Measurements from ENCODE around the gene HMOX2.

Gene HMOX2

GRCh38 chr16:4548124-4548523 lies 71.9 kb downstream of the HMOX2 start:
- Histone ChIP-seq H3K9me3 (ENCODE audit: control insufficient read depth, low read length) (no peaks in the 10 kb centered on the region), H3K9ac (ENCODE audit: low read length) (no peak overlapping the region), H3K4me3 (ENCODE audit: low read length) (no peak overlapping the region), H3K4me1 (ENCODE audit: control insufficient read depth, insufficient read depth, low read length) (no peaks in the 10 kb centered on the region), H3K36me3 (ENCODE audit: control insufficient read depth, insufficient read depth, low read length, severe bottlenecking) (no peaks in the 10 kb centered on the region), H3K27me3 (replicated peaks; ENCODE audit: control insufficient read depth, insufficient read depth, low read length) (peaks cover 10% of the 10 kb centered on the region)
- no peak for DNase-seq (ENCODE audit: low read depth)

- DNase-seq (ENCODE audit: low read depth), result no peak
- peaks cover 22% of the 10 kb centered on the region for H3K27me3 ChIP-seq (replicated peaks; ENCODE audit: control insufficient read depth, insufficient read depth, low read length)
- H3K4me1 ChIP-seq (ENCODE audit: control insufficient read depth, insufficient read depth, low read length), result no peaks in the 10 kb centered on the region
- H3K4me3 ChIP-seq (ENCODE audit: low read length), result no peak overlapping the region
- no peak overlapping the region for H3K9ac ChIP-seq (ENCODE audit: low read length)
- H3K9me3 ChIP-seq (ENCODE audit: control insufficient read depth, low read length), result no peaks in the 10 kb centered on the region
- H3K36me3 ChIP-seq (ENCODE audit: control insufficient read depth, insufficient read depth, low read length, severe bottlenecking), result no peaks in the 10 kb centered on the region
These were observed 74.4 kb downstream of the HMOX2 start for GRCh38 chr16:4550591-4550990.

- H3K4me1 ChIP-seq (ENCODE audit: control insufficient read depth, insufficient read depth, low read length), result no peaks in the 10 kb centered on the region
- no peaks in the 10 kb centered on the region for H3K36me3 ChIP-seq (ENCODE audit: control insufficient read depth, insufficient read depth, low read length, severe bottlenecking)
- no peak overlapping the region for H3K9ac ChIP-seq (ENCODE audit: low read length)
- DNase-seq (ENCODE audit: low read depth), result no peak
- H3K4me3 ChIP-seq (ENCODE audit: low read length), result no peak overlapping the region
- no peaks in the 10 kb centered on the region for H3K9me3 ChIP-seq (ENCODE audit: control insufficient read depth, low read length)
- peaks cover 35% of the 10 kb centered on the region for H3K27me3 ChIP-seq (replicated peaks; ENCODE audit: control insufficient read depth, insufficient read depth, low read length)
These were observed 76.3 kb downstream of the HMOX2 start for GRCh38 chr16:4552541-4552940.

GRCh38 chr16:4556112-4556511 lies 79.9 kb downstream of the HMOX2 start, which contains the start of gene C16orf96:
C16orf96 (plus strand) TSS chr16:4556340; CDS start chr16:4556490, 150 bp downstream.
- Histone ChIP-seq H3K36me3 (ENCODE audit: control insufficient read depth, insufficient read depth, low read length, severe bottlenecking) (no peaks in the 10 kb centered on the region), H3K27me3 (replicated peaks; ENCODE audit: control insufficient read depth, insufficient read depth, low read length) (peaks cover 44% of the 10 kb centered on the region), H3K4me3 (ENCODE audit: low read length) (no peak within 1 kb of the TSS), H3K9ac (ENCODE audit: low read length) (no peak within 1 kb of the TSS), H3K4me1 (ENCODE audit: control insufficient read depth, insufficient read depth, low read length) (no peaks in the 10 kb centered on the region), H3K9me3 (ENCODE audit: control insufficient read depth, low read length) (no peaks in the 10 kb centered on the region)
- peak; percentile 27 for DNase-seq (ENCODE audit: low read depth)

- Histone ChIP-seq H3K4me1 (ENCODE audit: control insufficient read depth, insufficient read depth, low read length) (no peaks in the 10 kb centered on the region), H3K9ac (ENCODE audit: low read length) (no peak overlapping the region), H3K36me3 (ENCODE audit: control insufficient read depth, insufficient read depth, low read length, severe bottlenecking) (no peaks in the 10 kb centered on the region), H3K4me3 (ENCODE audit: low read length) (no peak overlapping the region), H3K9me3 (ENCODE audit: control insufficient read depth, low read length) (no peaks in the 10 kb centered on the region), H3K27me3 (replicated peaks; ENCODE audit: control insufficient read depth, insufficient read depth, low read length) (peaks cover 44% of the 10 kb centered on the region)
- no peak for DNase-seq (ENCODE audit: low read depth)
These were observed 80.4 kb downstream of the HMOX2 start for GRCh38 chr16:4556580-4556979.

GRCh38 chr16:4557973-4558372 lies 81.8 kb downstream of the HMOX2 start:
- no peak overlapping the region for H3K4me3 ChIP-seq (ENCODE audit: low read length)
- H3K36me3 ChIP-seq (ENCODE audit: control insufficient read depth, insufficient read depth, low read length, severe bottlenecking), result no peaks in the 10 kb centered on the region
- no peak overlapping the region for H3K9ac ChIP-seq (ENCODE audit: low read length)
- no peaks in the 10 kb centered on the region for H3K9me3 ChIP-seq (ENCODE audit: control insufficient read depth, low read length)
- peaks cover 44% of the 10 kb centered on the region for H3K27me3 ChIP-seq (replicated peaks; ENCODE audit: control insufficient read depth, insufficient read depth, low read length)
- no peak for DNase-seq (ENCODE audit: low read depth)
- no peaks in the 10 kb centered on the region for H3K4me1 ChIP-seq (ENCODE audit: control insufficient read depth, insufficient read depth, low read length)

Data from adipocyte (in vitro differentiated cells).